ENCODE results near the gene WDR64. TPM values are rescaled to one million over a fixed set of nuclear protein-coding genes. Genes with fewer than 3 reads are reported as not detected.

WDR64 gene
- total RNA-seq, 6 experiments from 2014 or later = not detected

DNA sequence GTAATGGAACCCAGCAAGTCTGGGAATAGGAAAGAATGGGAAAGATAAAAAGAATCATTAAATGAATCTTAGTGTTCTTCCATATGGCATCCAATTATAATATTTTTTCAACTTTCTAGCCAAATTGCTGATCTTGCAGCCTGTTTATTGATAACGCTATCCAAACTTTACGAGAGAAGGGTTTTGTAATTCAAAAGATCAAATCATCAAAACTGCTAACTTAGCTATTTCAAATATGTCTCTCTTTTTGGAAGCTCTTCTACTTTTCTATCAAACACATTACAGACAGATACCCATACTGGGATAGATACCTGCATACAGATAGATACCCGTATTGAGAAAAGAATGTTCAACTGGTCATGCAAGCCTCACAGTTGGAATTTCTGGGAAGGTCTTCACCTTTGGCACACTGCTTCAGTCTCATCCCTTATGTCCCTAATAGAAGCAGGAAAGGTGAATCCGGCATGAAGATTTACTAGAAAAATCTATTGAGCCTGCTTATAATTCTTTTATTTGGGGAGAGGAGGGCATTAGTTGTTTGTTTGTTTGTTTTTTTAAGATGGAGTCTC, 120.9 kb downstream of the WDR64 start:
- H3K9me3 Mint-ChIP-seq = no peaks in the 10 kb centered on the region
- TF ChIP-seq, protein P1, sequence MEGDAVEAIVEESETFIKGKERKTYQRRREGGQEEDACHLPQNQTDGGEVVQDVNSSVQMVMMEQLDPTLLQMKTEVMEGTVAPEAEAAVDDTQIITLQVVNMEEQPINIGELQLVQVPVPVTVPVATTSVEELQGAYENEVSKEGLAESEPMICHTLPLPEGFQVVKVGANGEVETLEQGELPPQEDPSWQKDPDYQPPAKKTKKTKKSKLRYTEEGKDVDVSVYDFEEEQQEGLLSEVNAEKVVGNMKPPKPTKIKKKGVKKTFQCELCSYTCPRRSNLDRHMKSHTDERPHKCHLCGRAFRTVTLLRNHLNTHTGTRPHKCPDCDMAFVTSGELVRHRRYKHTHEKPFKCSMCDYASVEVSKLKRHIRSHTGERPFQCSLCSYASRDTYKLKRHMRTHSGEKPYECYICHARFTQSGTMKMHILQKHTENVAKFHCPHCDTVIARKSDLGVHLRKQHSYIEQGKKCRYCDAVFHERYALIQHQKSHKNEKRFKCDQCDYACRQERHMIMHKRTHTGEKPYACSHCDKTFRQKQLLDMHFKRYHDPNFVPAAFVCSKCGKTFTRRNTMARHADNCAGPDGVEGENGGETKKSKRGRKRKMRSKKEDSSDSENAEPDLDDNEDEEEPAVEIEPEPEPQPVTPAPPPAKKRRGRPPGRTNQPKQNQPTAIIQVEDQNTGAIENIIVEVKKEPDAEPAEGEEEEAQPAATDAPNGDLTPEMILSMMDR (IDR thresholded peaks at IDR 0.05) = no peak
- H3K36me3 Mint-ChIP-seq (ENCODE audit: low read depth) = no peaks in the 10 kb centered on the region
- H3K4me1 Mint-ChIP-seq (ENCODE audit: low read depth) = no peaks in the 10 kb centered on the region
- H3K4me3 Mint-ChIP-seq = no peak overlapping the region
- H3K27ac Mint-ChIP-seq = no peak overlapping the region
- H3K27me3 Mint-ChIP-seq (ENCODE audit: insufficient read depth) = peaks cover 5% of the 10 kb centered on the region
- no peak for DNase-seq

DNA sequence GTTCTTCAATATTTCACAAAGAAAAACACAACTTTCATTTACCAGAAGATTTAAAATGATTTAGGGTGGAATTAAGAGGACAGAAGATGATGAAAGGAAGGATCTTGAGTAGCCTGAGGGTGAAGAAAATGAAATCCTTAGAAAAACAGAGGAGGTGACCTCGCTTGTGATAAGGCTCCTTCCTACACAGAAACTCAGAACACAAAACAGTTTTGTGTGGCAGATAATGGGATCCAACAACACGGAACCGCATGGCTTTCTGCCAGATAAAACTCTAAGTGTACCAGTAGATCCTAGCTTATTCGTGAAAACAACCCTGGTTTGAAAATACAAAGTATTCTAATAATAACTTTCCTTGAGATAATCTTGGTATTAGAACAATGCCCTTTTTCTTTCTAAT, 121.9 kb downstream of the WDR64 start:
- Mint-ChIP-seq H3K27ac (no peak overlapping the region), H3K27me3 (ENCODE audit: insufficient read depth) (peaks cover 5% of the 10 kb centered on the region), H3K4me1 (ENCODE audit: low read depth) (no peaks in the 10 kb centered on the region), H3K4me3 (no peak overlapping the region), H3K9me3 (no peaks in the 10 kb centered on the region), H3K36me3 (ENCODE audit: low read depth) (no peaks in the 10 kb centered on the region)
- TF ChIP-seq, protein P1 (IDR thresholded peaks at IDR 0.05) = no peak
- no peak for DNase-seq

DNA sequence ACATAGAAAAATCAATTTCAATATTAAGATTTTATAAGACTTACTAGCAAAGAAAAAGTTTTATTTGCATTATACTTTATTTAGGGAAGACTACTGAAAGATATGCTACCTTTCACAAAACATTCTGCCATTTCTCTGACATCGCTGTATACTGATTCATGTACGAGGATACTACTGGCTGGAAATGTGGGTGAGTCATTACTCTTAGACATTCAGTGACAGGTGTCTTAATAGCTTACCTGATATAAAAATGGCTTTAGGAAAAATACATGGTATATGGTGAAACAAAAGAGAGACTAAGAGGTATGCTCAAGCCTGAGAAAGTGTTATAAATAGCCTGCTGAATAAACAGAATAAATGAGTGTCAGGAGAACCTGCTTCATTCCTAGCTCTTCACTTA, 122.9 kb downstream of the WDR64 start:
- Mint-ChIP-seq H3K4me1 (ENCODE audit: low read depth) (no peaks in the 10 kb centered on the region), H3K27me3 (ENCODE audit: insufficient read depth) (peaks cover 2% of the 10 kb centered on the region), H3K27ac (no peak overlapping the region), H3K9me3 (no peaks in the 10 kb centered on the region), H3K36me3 (ENCODE audit: low read depth) (no peaks in the 10 kb centered on the region), H3K4me3 (no peak overlapping the region)
- DNase-seq = no peak
- TF ChIP-seq, protein P1 (IDR thresholded peaks at IDR 0.05) = no peak

DNA sequence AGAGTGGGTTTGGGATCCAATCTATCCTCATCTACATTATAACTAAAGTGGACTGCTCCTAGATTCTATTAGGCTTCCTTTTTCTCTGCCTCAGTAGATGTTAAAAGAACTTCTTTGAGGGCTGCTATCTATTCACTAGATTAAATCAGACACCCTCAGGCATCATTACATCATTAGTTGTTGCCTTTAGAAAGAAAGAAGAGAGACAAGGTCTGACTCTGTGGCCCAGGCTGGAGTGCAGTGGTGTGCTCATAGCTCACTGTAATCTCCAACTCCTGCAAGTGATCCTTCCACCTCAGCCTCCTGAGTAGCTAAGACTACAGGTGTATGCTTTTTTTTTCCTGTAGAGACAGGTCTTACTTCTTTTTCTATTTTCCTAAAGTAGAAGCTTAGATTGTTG, 124.8 kb downstream of the WDR64 start:
- no peak overlapping the region for H3K4me3 Mint-ChIP-seq
- H3K27me3 Mint-ChIP-seq (ENCODE audit: insufficient read depth) = peaks cover 1% of the 10 kb centered on the region
- TF ChIP-seq, protein P1 (IDR thresholded peaks at IDR 0.05) = no peak
- no peaks in the 10 kb centered on the region for H3K9me3 Mint-ChIP-seq
- H3K4me1 Mint-ChIP-seq (ENCODE audit: low read depth) = no peaks in the 10 kb centered on the region
- no peak for DNase-seq
- H3K36me3 Mint-ChIP-seq (ENCODE audit: low read depth) = no peaks in the 10 kb centered on the region
- H3K27ac Mint-ChIP-seq = no peak overlapping the region

DNA sequence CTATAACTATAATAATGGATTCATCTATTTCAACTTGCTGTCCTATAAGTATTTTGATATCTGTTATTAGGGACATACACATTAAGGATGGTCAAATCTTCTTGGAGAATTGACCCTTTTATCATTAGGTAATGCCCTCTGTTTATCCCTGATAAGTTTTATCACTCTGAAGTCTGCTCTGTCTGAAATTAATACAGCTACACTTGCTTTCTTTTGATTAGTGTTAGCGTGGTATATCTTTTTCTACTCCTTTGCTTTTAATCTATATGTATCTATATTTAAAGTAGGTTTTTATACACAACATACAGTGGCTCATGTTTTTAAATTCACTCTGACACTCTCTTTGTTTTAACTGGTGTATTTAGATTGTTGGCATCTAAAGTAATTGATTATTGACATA, 126.0 kb downstream of the WDR64 start:
- DNase-seq = no peak
- TF ChIP-seq, protein P1 (IDR thresholded peaks at IDR 0.05) = no peak
- no peaks in the 10 kb centered on the region for H3K36me3 Mint-ChIP-seq (ENCODE audit: low read depth)
- H3K4me3 Mint-ChIP-seq = no peak overlapping the region
- H3K27me3 Mint-ChIP-seq (ENCODE audit: insufficient read depth) = peaks cover 1% of the 10 kb centered on the region; the same call in 1 of the 2 replicates
- no peaks in the 10 kb centered on the region for H3K9me3 Mint-ChIP-seq
- no peaks in the 10 kb centered on the region for H3K4me1 Mint-ChIP-seq (ENCODE audit: low read depth)
- H3K27ac Mint-ChIP-seq = no peak overlapping the region

DNA sequence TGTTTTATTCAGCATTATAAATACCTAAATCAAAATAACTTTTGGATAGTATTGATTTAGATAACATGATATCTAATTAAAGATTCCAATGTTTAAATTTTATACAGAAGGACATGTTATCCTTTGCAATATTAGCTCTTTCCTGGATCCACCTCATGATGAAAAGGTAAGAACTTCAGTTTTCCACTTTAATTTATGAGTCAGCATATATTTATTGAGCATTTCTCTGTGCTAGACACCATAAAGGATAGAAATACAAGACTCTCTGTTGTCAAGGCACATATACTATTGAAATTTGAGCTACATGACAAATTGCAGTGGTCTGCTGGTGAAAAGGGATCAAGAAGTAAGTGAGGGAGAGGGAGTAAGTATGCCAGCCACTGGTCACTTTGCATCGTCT, 127.8 kb downstream of the WDR64 start:
- H3K4me3 Mint-ChIP-seq = no peak overlapping the region
- no peaks in the 10 kb centered on the region for H3K9me3 Mint-ChIP-seq
- no peak overlapping the region for H3K27ac Mint-ChIP-seq
- H3K4me1 Mint-ChIP-seq (ENCODE audit: low read depth) = no peaks in the 10 kb centered on the region
- DNase-seq = no peak
- TF ChIP-seq, protein P1 (IDR thresholded peaks at IDR 0.05) = no peak
- no peaks in the 10 kb centered on the region for H3K36me3 Mint-ChIP-seq (ENCODE audit: low read depth)
- peaks cover 5% of the 10 kb centered on the region for H3K27me3 Mint-ChIP-seq (ENCODE audit: insufficient read depth)

Measured in HFFc6 (cell line).